Measurements from ENCODE around the gene UBE2B. TPM values are rescaled to one million over a fixed set of nuclear protein-coding genes. Genes with fewer than 3 reads are reported as not detected.
"Not testable (repeated sequence)": the region's sequence is repeated elsewhere in the genome, so short reads cannot be mapped to it uniquely, and the experiment has no call there.

The UBE2B gene
- total RNA-seq = 14.6 and 20.2 TPM in 2 replicates

DNA sequence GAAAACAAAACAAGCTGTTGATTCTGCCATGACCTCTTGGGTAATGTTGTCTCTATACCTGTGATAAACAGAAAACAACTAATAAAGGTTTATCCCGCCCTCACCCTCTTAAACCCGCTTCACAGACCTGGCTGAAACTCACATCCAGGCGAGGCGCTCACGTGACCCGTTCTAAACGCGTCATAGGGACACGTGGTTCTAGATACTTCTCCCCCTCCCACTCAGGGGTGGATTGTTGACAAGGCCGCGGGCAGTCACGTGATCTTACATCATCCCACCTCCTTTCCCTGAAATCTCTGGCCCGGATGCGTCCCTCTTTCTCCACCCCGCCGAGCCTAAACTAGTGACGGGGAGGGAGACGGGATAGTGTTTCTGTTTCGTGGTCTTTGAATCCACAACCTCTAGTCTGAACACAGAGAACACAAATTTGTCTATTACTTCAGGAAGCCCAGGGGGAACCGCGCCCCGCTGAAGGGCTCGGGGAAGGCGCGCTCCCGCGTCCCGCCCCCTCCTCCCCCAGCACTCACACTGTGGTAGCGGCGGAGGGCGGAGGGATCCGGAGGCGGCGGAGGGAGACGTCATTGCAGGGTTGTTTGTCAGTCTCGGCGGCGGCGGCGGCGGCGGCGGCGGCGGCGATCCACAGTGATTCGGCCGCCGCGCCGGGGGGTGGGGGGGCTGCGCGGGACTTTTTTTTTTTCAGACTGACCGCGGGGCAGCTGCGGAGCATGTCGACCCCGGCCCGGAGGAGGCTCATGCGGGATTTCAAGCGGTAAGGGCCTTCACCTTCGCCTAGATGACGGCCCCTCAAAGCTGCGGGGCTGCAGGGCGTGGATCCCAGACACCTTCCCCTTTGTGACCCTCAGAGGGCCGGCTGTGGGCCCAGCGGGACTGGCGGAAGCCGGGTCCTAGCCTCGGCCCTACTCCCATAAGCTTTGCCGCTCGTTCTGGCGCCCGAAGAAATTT, at the start of gene UBE2B:
Gene UBE2B, plus strand, starts transcription at position 699 of the 963 bp plus-strand sequence. Its CDS starts 27 bp downstream, at position 726.
- DNase-seq (ENCODE audit: low read depth in 2 of 2) = peak; percentile 100

DNA sequence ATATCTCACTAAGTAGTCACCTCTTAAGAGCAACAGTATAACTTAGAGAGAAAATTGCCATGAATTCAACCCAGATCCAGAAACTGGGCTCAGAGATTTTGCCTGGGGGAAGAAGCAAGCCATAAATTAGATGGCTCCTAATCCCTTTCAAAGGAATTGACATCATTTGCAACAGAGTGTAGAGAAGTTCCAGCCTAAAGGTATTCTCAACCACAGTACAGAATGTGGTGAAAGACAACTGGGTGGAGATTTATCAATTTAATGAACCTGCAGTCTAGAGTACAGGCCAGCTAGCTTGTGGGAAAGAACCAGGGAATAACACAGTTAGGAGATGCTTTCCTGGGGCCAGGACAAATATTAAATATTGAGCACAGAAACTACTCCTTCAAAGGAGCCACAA, 44.0 kb upstream of the UBE2B start:
- no peak for DNase-seq (ENCODE audit: low read depth in 2 of 2)

DNA sequence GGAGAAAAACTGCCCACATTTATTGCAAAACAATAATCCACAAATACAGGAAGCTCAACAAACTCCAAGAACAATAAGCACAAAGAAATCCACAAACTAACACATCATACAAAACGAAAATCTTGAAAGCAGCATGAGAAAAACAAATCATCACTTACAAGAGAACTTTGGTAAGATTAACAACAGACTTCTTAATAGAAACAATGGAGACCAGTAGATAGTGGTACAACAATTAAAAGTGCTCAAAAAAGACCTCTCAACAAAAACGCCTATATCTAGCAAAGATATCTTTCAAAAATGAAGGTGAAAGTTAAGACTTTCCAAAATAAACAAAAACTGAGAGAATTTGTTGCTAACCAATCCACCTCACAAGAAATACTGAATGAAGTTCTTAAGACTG, 42.8 kb upstream of the UBE2B start:
- no peak for DNase-seq (ENCODE audit: low read depth in 2 of 2)

DNA sequence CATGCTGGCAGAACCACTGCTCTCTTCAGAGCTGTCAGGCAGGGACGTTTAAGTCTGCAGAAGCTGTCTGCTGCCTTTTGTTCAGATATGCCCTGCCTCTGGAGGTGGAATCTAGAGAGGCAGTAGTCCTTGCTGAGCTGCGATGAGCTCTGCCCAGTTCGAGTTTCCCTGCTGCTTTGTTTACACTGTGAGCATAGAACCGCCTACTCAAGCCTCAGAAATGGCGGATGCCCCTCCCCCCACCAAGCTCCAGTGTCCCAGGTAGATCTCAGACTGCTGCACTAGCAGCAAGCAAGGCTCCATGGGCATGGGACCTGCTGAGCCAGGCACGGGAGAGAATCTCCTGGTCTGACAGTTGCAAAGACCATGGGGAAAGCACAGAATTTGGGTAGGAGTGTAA, 34.5 kb upstream of the UBE2B start:
- DNase-seq (ENCODE audit: low read depth in 2 of 2) = not testable (repeated sequence)

DNA sequence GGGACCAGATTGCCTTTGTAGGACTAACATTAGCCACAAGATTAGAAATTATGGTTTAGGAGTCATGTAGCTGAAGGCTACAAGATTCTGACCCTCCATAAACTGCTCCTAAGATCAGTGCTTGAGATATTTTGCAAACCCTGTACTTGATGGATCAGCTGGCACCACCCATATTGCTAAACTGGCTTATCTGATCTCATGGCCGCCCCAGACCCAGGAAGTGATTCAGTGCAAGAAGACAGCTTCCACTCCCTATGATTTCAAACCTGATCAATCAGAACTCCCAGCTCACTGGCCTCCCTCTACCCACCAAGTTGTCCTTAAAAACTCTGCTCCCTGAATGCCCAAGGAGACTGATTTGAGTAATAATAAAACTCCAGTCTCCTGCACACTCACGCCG, 27.9 kb upstream of the UBE2B start:
- not testable (repeated sequence) for DNase-seq (ENCODE audit: low read depth in 2 of 2)

DNA sequence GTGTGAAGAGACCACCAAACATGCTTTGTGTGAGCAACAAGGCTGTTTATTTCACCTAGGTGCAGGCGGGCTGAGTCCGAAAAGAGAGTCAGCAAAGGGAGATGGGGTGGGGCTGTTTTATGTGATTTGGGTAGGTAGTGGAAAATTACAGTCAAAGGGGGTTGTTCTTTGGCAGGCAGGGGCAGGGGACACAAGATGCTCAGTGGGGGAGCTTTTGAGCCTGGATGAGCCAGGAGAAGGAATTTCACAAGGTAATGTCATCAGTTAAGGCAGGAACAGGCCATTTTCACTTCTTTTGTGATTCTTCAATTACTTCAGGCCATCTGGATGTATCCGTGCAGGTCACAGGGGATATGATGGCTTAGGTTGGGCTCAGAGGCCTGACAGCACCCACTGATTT, 25.9 kb upstream of the UBE2B start:
- not testable (repeated sequence) for DNase-seq (ENCODE audit: low read depth in 2 of 2)

DNA sequence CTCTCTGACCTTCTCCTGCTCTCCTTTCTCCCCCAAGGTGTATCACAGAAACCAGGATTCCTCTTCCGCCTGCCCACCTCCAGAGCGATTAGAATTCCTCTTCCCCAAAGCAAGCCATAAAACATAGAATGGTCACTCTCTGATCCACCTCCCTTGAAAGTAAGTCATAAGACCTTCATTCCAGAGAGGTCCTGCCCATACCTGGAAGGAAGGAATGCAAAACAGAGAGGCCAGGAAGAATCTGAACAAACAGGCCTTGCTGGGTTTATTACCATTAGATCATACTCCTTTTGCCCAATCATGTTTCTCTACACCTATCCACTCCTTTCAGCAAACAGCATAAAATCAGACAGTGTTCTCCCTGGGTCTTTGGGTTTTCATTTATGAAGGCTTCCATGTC, 25.4 kb upstream of the UBE2B start:
- DNase-seq (ENCODE audit: low read depth in 2 of 2) = no peak

DNA sequence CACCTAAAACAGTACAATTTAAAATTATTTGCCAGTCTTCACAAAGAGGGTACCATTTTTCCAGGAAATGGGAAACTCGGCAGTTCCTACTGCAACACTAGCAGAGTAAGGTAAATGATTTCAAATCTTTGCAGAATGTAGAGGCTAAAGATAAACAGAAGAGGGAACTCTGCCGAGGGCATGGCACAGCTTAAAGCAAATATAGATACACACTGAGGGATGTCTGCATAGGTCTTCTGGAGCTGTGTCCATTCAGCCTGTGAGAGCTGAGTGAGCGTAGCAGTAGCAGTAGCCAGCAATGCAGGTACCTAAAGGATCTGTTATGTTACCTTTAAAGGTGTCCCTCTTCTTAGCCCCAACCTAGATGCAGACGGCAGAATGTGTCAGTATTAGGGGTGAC, 21.9 kb upstream of the UBE2B start:
- no peak for DNase-seq (ENCODE audit: low read depth in 2 of 2)

DNA sequence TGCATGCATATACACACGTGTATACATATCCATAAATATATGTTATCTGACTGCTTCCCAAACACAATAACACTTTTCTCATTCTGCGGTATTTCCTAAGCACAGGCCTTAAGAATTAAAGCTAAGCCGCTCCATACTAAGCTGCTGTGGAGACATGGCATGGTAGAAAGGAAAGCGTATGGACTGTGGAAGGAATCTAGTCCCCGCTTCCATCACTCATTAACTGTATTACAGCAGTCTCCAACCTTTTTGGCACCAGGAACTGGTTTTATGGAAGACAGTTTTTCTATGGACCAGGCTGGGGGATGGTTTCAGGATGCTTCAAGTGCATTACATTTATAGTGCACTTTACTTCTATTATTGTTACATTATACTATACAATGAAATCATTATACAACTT, 15.7 kb upstream of the UBE2B start:
- DNase-seq (ENCODE audit: low read depth in 2 of 2) = no peak

DNA sequence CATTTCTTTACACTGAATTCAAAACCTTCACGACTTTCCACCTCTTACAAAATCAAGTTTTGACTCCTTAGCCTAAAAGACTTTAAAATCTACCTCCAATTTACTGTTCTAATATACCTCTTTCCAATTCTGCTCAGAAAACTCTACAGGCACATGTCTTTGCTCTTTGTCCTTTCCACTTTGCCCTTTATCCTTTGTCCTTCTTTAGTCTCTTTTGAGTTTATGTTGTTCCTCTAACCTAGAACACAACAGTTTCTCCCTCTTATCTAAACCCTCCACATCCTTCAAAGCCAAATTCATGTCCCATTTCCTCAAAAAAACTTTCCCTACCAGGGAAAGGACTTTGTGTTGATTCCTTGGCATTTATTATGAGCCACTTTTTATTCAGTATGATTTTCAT, 5.8 kb upstream of the UBE2B start:
- no peak for DNase-seq (ENCODE audit: low read depth in 2 of 2)

DNA sequence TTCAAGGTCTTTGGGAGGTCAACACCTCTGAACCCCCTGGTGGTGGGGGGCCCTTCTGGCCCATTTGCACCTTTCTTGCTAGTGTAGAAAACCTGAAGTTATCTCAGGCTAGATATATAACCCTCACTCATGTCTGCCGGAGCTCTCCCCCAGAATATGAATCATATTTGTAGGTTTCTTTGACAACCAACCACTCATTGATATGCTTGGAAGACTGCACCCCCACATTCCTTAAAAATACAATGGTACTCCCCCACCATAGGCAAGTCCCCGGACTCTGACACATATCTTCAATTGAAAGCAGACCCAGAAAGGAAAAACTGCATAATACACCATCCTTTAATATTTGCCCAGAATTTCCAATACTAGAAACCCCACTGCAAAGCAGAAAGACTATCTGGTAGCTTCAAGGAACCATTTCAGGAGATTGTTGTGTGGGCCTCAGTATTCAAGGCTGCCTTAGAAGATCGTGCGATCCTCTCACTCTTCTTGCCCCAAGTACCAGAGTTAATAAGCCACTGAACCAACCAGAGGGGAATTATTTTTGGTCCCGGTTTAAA, 978 bp upstream of the UBE2B start:
- DNase-seq (ENCODE audit: low read depth in 2 of 2) = peak in 1 of 2 donors; percentile 1

DNA sequence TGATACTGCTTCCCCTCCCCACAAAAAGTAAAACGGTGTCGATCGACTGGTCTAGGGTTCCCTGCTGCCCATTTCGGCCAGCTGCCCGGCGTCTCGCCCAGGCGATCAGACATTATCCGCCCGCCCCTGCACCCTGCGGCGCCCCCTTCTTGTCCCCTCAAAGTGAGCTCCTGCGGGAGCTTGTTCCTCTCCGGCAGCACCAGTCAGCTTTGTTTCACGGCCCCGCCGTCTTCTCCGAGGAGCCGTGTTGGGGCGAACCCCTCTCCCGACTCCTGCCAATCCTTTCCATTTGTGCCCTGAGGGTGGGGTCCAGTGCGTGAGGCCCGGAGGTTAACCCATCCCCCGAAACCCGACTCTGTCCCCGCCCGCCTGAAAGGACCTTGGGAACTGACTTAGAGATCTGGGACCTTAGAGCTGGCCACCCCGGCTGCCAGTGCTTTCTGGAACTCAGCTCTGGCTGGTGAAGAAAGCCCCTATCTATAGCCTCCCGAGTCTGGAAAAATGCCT, 518 bp downstream of the UBE2B start:
- peak; percentile 35 to 57 for DNase-seq (ENCODE audit: low read depth in 2 of 2)

DNA sequence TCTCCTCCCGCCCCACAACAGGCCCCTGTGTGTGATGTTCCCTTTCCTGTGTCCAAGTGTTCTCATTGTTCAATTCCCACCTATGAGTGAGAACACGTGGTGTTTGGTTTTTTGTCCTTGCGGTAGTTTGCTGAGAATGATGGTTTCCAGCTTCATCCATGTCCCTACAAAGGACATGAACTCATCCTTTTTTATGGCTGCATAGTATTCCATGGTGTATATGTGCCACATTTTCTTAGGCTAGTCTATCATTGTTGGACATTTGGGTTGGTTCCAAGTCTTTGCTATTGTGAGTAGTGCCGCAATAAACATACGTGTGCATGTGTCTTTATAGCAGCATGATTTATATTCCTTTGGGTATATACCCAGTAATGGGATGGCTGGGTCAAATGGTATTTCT, 2.3 kb downstream of the UBE2B start:
- DNase-seq (ENCODE audit: low read depth in 2 of 2) = not testable (repeated sequence)

DNA sequence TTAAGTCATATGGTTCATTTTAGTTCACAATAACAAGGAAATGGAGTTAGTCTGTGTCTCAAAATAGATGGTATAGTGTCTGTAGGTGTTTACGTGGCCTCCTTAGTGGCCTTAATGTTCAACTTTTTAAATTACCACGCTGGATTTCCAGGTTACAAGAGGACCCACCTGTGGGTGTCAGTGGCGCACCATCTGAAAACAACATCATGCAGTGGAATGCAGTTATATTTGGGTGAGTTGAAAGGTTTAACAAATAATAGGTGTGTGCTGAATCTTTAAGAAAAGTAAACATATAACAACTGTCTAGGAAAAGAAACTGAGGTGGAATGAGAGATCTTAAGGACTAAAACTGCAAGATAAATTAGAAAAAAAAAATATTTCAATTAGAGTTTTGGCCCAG, 2.9 kb downstream of the UBE2B start:
- DNase-seq (ENCODE audit: low read depth in 2 of 2) = peak; percentile 9 to 40

DNA sequence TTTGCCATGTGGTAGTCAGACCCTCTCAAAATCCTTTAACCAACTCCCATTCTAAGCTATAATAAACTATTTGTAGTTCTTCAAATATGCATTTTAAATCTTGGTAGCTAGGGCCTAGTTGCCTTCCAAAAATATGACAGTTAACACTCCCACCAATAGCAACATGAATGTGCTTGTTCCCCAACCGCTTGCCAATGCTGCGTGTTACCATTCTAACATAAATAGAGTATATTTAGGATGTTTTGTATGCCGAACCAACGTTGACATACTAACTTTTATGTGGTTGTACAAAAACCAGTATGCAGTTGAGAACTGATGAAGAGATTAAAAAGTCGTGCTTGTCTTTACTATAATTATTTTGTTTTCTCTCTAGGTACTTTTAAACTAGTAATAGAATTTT, 9.0 kb downstream of the UBE2B start:
- DNase-seq (ENCODE audit: low read depth in 2 of 2) = no peak

DNA sequence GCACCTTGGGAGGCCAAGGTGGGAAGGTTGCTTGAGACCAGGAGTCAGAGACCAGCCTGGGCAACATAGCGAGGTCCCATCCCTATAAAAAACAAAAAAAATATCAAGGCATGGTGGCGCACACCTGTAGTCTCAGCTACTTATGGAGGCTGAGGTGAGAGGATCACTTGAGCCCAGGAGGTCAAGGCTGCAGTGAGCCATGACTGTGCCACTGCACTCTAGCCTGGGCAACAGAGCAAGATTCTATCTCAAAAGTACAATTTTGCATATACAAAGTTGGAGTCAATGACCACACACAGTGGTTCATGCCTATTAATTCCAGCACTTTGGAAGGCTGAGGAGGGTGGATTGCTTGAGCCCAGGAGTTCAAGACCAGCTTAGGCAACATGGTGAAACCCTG, 10.8 kb downstream of the UBE2B start:
- DNase-seq (ENCODE audit: low read depth in 2 of 2) = not testable (repeated sequence)

DNA sequence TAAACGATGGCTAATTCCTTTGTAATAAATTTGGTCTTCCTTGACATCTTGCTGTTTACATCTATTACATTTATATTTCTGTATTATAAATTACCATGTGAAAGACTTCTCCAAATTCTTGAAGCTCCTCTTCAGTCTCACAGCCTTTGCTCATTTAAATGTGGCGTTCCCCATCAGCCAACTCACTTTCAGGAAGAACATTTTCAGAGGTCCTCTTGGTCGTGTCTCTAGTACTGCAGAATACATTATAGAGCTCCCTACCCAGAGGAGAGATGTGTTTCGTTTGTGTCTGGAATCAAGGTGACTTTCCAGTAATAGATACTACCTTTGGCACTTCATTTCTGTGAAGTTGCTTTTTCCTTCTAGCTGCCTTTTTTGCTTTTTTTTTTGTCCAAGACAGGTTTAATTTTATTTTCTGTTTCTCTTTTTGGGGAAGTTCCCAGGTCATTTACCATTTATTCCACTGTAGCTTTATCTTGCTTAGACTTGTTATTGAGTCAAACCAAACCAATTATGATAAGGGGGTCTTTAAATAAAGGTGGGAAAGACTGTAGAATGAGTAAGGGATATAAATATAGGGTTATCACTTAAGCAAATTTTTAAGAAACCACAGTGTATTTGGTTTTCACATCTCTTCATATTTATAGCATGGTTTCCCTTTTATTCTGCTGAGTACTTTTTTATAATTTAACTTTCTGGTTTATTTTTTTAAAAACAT, 12.8 kb downstream of the UBE2B start:
- DNase-seq (ENCODE audit: low read depth in 2 of 2) = no peak

DNA sequence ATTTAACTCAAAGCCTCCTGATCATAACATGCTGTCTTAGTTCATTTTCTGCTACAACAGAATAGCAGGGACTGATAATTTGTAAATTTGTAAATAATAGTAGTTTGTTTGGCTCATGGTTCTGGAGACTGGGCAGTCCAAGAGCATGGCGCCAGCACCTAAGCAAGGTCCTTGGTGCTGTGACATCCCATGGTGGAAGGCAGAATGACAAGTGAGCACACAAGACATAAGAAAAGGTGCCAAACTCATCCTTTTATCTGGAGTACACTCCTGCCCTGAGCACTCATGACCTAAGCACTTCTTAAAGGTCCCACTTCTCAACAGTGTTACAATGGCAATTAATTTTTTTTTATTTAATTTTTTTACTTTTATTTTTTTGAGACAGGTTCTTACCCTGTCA, 16.1 kb downstream of the UBE2B start:
- DNase-seq (ENCODE audit: low read depth in 2 of 2) = no peak

DNA sequence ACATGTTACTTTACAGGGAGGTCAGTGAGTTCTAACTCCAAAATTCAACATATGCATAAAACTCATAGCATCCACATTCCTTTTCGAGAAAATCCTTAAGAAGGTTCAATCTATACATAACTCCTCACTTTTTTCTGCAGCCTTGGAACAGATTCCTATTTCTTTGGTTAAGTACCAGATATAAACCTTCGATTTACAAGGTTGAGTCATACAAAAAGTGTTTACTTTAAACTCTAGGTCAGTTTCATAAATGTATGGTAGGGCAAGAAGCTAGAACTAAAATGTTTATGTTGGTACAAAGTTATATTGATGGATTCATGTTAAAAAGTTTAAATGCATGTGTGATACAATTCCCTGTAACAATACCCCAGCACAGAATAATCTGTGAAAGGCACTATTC, 20.9 kb downstream of the UBE2B start:
- DNase-seq (ENCODE audit: low read depth in 2 of 2) = no peak

DNA sequence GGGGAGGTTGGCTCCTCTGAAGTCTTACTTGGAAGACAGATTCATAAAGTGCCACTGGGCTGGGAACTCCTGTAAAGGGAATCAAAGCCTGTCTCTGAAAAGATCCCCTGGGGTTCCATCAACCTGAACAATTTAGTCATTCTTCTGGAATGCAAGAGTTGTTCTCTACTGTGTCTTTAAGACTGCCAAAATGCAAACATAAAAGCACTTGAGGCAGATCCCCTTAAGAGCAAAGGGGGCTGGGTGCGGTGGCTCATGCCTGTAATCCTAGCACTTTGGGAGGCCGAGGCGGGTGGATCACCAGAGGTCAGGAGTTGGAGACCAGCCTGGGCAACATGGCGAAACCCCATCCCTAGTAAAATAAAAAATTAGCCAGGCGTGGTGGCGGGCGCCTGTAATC, 23.6 kb downstream of the UBE2B start:
- no peak for DNase-seq (ENCODE audit: low read depth in 2 of 2)

DNA sequence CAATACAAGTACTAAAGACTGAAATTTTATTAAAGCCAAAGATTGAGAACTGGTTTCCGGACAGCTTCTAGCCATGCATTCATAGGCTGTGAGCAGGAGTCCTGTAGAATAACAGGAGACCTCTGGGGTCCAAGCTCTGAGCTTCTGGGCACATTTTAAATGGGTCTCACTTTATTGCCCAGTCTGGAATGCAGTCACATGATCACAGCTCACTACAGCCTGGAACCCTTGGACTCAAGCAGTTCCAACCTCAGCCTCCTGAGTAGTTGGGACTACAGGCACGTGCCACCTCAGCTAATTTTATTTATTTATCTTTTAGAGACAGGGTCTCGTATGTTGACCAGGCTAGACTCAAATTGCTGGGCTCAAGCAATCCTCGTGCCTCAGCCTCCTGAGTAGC, 24.9 kb downstream of the UBE2B start:
- no peak for DNase-seq (ENCODE audit: low read depth in 2 of 2)

DNA sequence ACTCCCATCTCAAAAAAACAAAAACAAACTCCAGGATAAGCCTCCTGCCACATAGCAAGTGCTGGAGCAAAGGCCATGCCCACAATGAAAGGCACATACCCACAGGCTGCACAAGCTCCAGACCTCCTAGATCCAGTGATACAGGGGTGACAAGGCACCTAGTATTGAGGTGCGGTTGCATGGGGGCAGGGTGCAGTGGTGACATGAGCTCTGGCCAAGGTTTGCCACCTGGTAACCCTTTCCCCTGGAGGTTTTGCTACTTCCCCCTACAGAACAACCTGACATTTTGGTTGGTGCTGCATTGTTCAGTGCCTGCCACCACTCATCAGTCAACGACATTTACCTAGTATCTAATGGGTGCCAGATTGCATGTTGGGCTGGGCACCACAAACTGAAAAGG, 25.8 kb downstream of the UBE2B start:
- DNase-seq (ENCODE audit: low read depth in 2 of 2) = no peak

Measured in lung microvascular endothelial cell (primary cell).